CD4-positive, alpha-beta T cell (primary cell): ENCODE results near the gene FYB1. TPM values are rescaled to one million over a fixed set of nuclear protein-coding genes. Genes with fewer than 3 reads are reported as not detected.

ENCODE experiments used
- ATAC-seq: fragments of 200-7000 bp; cut with Tn5 transposase; one replicate; pipeline ENCODE4 v1.10.0; 2022; ENCODE audit warnings: mild to moderate bottlenecking; ENCODE audit not compliant: poor library complexity
- CTCF ChIA-PET: fragments of 350-600 bp; sonication (Branson Sonifier 250); formaldehyde crosslinking; loops from one replicate; lab custom pipeline; 2021; ENCODE audit warnings: antibody characterized with exemption, inconsistent platforms; lab: Charles Lee
- POLR2A ChIA-PET: fragments of 350-600 bp; sonication (Branson Sonifier 250); formaldehyde crosslinking; loops from one replicate; lab custom pipeline; 2021; ENCODE audit warnings: antibody characterized with exemption, inconsistent platforms; lab: Charles Lee
- DNase-seq, 14 experiments: peaks; one replicate each; pipeline ENCODE4 v3.0.0-alpha.2; 2013 to 2020; ENCODE audit warnings: mixed read lengths in 2 of 14
- H3K27ac ChIP-seq, 2 donors: one replicate each; pipeline versions ENCODE4 v1.5.1 to v1.7.0; 2013; ENCODE audit warnings: low read length in 2 of 2, low read depth in 1 of 2, mild to moderate bottlenecking in 1 of 2
- H3K27me3 ChIP-seq, 2 experiments: 1 replicate in 1 of 2; 2 replicates in 1 of 2; pipeline versions ENCODE4 v1.6.1 to v1.7.0; 2013; ENCODE audit warnings: low read length in 2 of 2, control low read depth in 1 of 2, mild to moderate bottlenecking in 1 of 2, moderate library complexity in 1 of 2; ENCODE audit not compliant: insufficient read depth in 2 of 2, control insufficient read depth in 1 of 2
- H3K36me3 ChIP-seq: one replicate; pipeline ENCODE4 v1.6.1; 2013; ENCODE audit warnings: low read length, control low read depth; ENCODE audit not compliant: insufficient read depth
- H3K4me1 ChIP-seq: one replicate; pipeline ENCODE4 v1.6.1; 2013; ENCODE audit warnings: low read length, control low read depth; ENCODE audit not compliant: insufficient read depth
- H3K4me3 ChIP-seq: one replicate; pipeline ENCODE4 v1.5.1; 2013; ENCODE audit warnings: mild to moderate bottlenecking, low read length, moderate library complexity
- H3K9me3 ChIP-seq, 2 experiments: 1 replicate in 1 of 2; 2 replicates in 1 of 2; pipeline versions ENCODE4 v1.6.1 to v1.7.0; 2013; ENCODE audit warnings: low read length in 2 of 2, mild to moderate bottlenecking in 2 of 2, control low read depth in 1 of 2, moderate library complexity in 1 of 2; ENCODE audit not compliant: control insufficient read depth in 1 of 2, insufficient read depth in 1 of 2
- H3K27ac Mint-ChIP-seq: one replicate; pipeline ENCODE4 v1.8.0; 2020; ENCODE audit warnings: mixed read lengths
- H3K27me3 Mint-ChIP-seq: one replicate; pipeline ENCODE4 v1.8.0; 2021; ENCODE audit warnings: mixed read lengths
- H3K36me3 Mint-ChIP-seq: one replicate; pipeline ENCODE4 v1.8.0; 2021; ENCODE audit warnings: low read depth, mixed read lengths
- H3K4me1 Mint-ChIP-seq: one replicate; pipeline ENCODE4 v1.8.0; 2021; ENCODE audit warnings: low read depth, mixed read lengths
- H3K4me3 Mint-ChIP-seq: one replicate; pipeline ENCODE4 v1.8.0; 2020; ENCODE audit warnings: mild to moderate bottlenecking, mixed read lengths
- H3K9me3 Mint-ChIP-seq: one replicate; pipeline ENCODE4 v1.8.0; 2020; ENCODE audit warnings: mixed read lengths
- intact Hi-C, 2 experiments: fragments of 100-400 bp; cut with DNase I in 1 of 2; cut with micrococcal nuclease in 1 of 2; formaldehyde crosslinking; loops; one replicate each; pipeline versions ENCODE4 v1.15.1 to v1.9.0; 2023 to 2025; cut with DNase I, micrococcal nuclease
- total RNA-seq, 174 experiments: library from RNA in 2 of 174; stranded (reverse) in 2 of 174; gene quantifications; one replicate each; pipeline ENCODE4 v1.2.3 and lab custom pipeline; 2021 to 2026
- TF ChIP-seq, protein P1 (sequence below): fragments of 200-600 bp; IDR thresholded peaks from one replicate; pipeline ENCODE4 v1.8.0; 2022; ENCODE audit warnings: antibody characterized with exemption, mild to moderate bottlenecking

Gene FYB1
- total RNA-seq, 2 experiments from 2014 or later, result 478 to 497 TPM

DNA sequence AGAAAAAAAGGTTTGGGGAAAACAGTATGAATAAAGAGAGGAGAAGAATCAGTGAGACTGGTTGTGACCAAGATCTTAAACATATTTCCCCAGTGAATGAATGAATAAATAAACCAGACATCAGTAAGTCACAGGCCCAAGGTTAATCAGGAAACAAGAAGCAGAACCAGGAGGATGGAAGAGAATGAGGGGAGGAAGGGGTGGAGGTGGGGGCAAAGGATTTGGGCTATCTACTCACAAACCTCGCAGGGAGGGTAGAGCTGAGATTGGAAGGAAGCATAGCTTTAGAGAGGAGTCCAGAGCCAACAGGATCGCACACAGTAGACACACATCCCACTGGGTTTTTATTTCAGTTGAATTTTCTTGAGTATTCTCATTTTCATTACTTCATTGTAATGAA is 97.4 kb downstream of the FYB1 start:
- TF ChIP-seq, protein P1, sequence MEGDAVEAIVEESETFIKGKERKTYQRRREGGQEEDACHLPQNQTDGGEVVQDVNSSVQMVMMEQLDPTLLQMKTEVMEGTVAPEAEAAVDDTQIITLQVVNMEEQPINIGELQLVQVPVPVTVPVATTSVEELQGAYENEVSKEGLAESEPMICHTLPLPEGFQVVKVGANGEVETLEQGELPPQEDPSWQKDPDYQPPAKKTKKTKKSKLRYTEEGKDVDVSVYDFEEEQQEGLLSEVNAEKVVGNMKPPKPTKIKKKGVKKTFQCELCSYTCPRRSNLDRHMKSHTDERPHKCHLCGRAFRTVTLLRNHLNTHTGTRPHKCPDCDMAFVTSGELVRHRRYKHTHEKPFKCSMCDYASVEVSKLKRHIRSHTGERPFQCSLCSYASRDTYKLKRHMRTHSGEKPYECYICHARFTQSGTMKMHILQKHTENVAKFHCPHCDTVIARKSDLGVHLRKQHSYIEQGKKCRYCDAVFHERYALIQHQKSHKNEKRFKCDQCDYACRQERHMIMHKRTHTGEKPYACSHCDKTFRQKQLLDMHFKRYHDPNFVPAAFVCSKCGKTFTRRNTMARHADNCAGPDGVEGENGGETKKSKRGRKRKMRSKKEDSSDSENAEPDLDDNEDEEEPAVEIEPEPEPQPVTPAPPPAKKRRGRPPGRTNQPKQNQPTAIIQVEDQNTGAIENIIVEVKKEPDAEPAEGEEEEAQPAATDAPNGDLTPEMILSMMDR, result no peak
- H3K4me1 ChIP-seq, result no peaks in the 10 kb centered on the region
- no peak overlapping the region for H3K4me3 ChIP-seq
- ATAC-seq (no peak), DNase-seq (no peak)
- CTCF ChIA-PET, result interaction anchor here (1.1 kb wide), 1 partner anchor 9 kb away, joined by 3 read pairs; no protein-coding TSS in a partner anchor
- Mint-ChIP-seq H3K27ac (peak overlapping the region; percentile 74), H3K27me3 (no peaks in the 10 kb centered on the region), H3K36me3 (peaks cover 89% of the 10 kb centered on the region), H3K4me3 (no peak overlapping the region), H3K4me1 (peaks cover 39% of the 10 kb centered on the region), H3K9me3 (no peaks in the 10 kb centered on the region)
- no peak overlapping the region for H3K27ac ChIP-seq
- H3K9me3 ChIP-seq, result no peaks in the 10 kb centered on the region
- POLR2A ChIA-PET, result no interaction called here
- H3K36me3 ChIP-seq, result peaks cover 96% of the 10 kb centered on the region
- no peaks in the 10 kb centered on the region for H3K27me3 ChIP-seq
- intact Hi-C loops, result no loop called here

DNA sequence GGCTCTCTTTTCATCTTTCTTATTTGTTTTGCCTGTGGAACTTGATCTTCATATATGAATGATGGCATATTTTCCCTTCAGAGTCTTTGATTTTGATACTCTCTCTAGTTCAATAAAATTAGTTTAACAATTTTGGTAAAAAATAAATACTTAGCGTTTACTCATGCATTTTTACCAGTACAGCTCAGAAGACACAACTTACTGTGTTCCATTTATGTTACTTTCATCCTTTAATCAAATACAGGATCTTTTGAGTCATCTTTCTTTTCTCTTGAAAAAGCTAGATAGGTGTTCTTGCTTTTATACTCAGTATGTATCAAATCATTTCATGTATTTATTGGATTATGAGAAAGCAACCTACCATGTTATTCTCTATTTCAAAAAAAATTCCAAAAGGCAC is 98.0 kb downstream of the FYB1 start:
- no peak overlapping the region for H3K27ac ChIP-seq
- no peaks in the 10 kb centered on the region for H3K9me3 ChIP-seq
- ChIA-PET POLR2A (no interaction called here), CTCF (interaction anchor here (0.7 to 1.6 kb wide), 4 partner anchors 9 to 175 kb away, joined by 3 to 4 read pairs (median 3); no protein-coding TSS in a partner anchor)
- peaks cover 97% of the 10 kb centered on the region for H3K36me3 ChIP-seq
- H3K4me3 ChIP-seq, result no peak overlapping the region
- H3K27me3 ChIP-seq, result no peaks in the 10 kb centered on the region
- Mint-ChIP-seq H3K4me3 (no peak overlapping the region), H3K36me3 (peaks cover 89% of the 10 kb centered on the region), H3K27ac (peak overlapping the region; percentile 74), H3K4me1 (peaks cover 45% of the 10 kb centered on the region), H3K9me3 (no peaks in the 10 kb centered on the region), H3K27me3 (no peaks in the 10 kb centered on the region)
- DNase-seq (no peak), ATAC-seq (no peak)
- intact Hi-C loops, result no loop called here
- no peaks in the 10 kb centered on the region for H3K4me1 ChIP-seq
- TF ChIP-seq, protein P1, result no peak

DNA sequence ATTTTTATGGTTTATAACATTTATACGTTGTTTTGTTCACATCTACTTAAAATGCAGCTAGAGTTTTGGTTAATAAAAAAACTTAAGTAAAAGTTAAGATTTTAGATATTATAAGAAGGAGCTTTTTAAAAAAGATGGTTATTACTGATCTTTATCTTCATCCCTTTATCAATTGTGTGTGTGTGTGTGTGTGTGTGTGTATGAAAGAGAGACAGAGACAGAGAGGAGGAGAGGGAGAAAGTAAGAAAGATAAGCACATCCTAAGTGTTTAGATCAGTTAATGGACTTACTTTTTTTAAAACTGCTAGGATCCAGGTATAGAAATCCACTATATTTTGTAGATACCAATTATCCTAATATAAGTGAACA is 99.3 kb downstream of the FYB1 start:
- no peaks in the 10 kb centered on the region for H3K9me3 ChIP-seq
- TF ChIP-seq, protein P1, result no peak
- POLR2A ChIA-PET, result interaction anchor here (0.7 to 1.1 kb wide), 7 partner anchors 8 to 155 kb away, joined by 3 read pairs; no protein-coding TSS in a partner anchor
- Mint-ChIP-seq H3K27ac (peak overlapping the region; percentile 64), H3K36me3 (peaks cover 89% of the 10 kb centered on the region), H3K4me1 (peaks cover 48% of the 10 kb centered on the region), H3K4me3 (no peak overlapping the region), H3K27me3 (no peaks in the 10 kb centered on the region), H3K9me3 (no peaks in the 10 kb centered on the region)
- ATAC-seq, result no peak
- CTCF ChIA-PET, result interaction anchor here (0.7 to 1.9 kb wide), 3 partner anchors 21 to 115 kb away, joined by 3 to 4 read pairs (median 3); no protein-coding TSS in a partner anchor
- no peak overlapping the region for H3K4me3 ChIP-seq
- peaks cover 99% of the 10 kb centered on the region for H3K36me3 ChIP-seq
- intact Hi-C loops, result no loop called here
- no peaks in the 10 kb centered on the region for H3K4me1 ChIP-seq
- no peak overlapping the region for H3K27ac ChIP-seq
- no peaks in the 10 kb centered on the region for H3K27me3 ChIP-seq
- DNase-seq, result no peak
